Neural cell (in vitro differentiated cells): ENCODE results near the gene LPAR6. TPM values are rescaled to one million over a fixed set of nuclear protein-coding genes. Genes with fewer than 3 reads are reported as not detected.
"Not testable (repeated sequence)": the region's sequence is repeated elsewhere in the genome, so short reads cannot be mapped to it uniquely, and the experiment has no call there.

Experiments used
- H2AFZ ChIP-seq: fragments of 200-600, 300-800 bp; sonication (generic), shearing (Covaris generic); 2 replicates; pipeline ENCODE4 v1.6.0; 2014; ENCODE audit warnings: low read depth, mild to moderate bottlenecking, antibody characterized with exemption, low read length, moderate library complexity
- H3F3A ChIP-seq: fragments of 200-600 bp; shearing (Covaris generic); 2 replicates; pipeline ENCODE4 v1.6.1; 2016; ENCODE audit warnings: mild to moderate bottlenecking, moderate library complexity, mixed read lengths, antibody characterized with exemption, low read length; ENCODE audit not compliant: insufficient read depth, poor library complexity, severe bottlenecking
- H3K27ac ChIP-seq: fragments of 200-600, 300-800 bp; sonication (generic), shearing (Covaris generic); 2 replicates; pipeline ENCODE4 v1.5.1; 2014; ENCODE audit warnings: mild to moderate bottlenecking, low read length, moderate library complexity
- H3K27me3 ChIP-seq: fragments of 300-800, 200-600 bp; sonication (generic), shearing (Covaris generic); 2 replicates; pipeline ENCODE4 v1.6.0; 2014; ENCODE audit warnings: mild to moderate bottlenecking, low read depth, low read length, moderate library complexity; ENCODE audit not compliant: insufficient read depth
- H3K36me3 ChIP-seq: fragments of 300-800, 200-600 bp; sonication (generic), shearing (Covaris generic); 2 replicates; pipeline ENCODE4 v1.5.1; 2014; ENCODE audit warnings: mild to moderate bottlenecking, antibody characterized with exemption, low read length, moderate library complexity; ENCODE audit not compliant: insufficient read depth
- H3K4me2 ChIP-seq: fragments of 300-800, 200-600 bp; sonication (generic), shearing (Covaris generic); 2 replicates; pipeline ENCODE4 v1.6.0; 2014; ENCODE audit warnings: mild to moderate bottlenecking, low read length
- H3K4me3 ChIP-seq: fragments of 300-800, 200-600 bp; sonication (generic), shearing (Covaris generic); 2 replicates; pipeline ENCODE4 v1.5.1; 2014; ENCODE audit warnings: mild to moderate bottlenecking, low read length, moderate library complexity
- H3K79me2 ChIP-seq: fragments of 200-600 bp; shearing (Covaris generic); replicated peaks from 2 replicates; pipeline ENCODE4 v1.6.0; 2014; ENCODE audit warnings: mild to moderate bottlenecking, low read length, moderate library complexity; ENCODE audit not compliant: insufficient read depth
- H3K9ac ChIP-seq: fragments of 300-800, 200-600 bp; sonication (generic), shearing (Covaris generic); 2 replicates; pipeline ENCODE4 v1.6.1; 2016; ENCODE audit warnings: mild to moderate bottlenecking, low read length, mixed read lengths
- H3K9me2 ChIP-seq: fragments of 200-600 bp; shearing (Covaris generic); 2 replicates; pipeline ENCODE4 v1.6.1; 2016; ENCODE audit warnings: mild to moderate bottlenecking, low read length, mixed read lengths; ENCODE audit not compliant: insufficient read depth
- H3K9me3 ChIP-seq: fragments of 200-600, 300-800 bp; sonication (generic), shearing (Covaris generic); 2 replicates; pipeline ENCODE4 v1.6.1; 2016; ENCODE audit warnings: mild to moderate bottlenecking, mixed run types, low read length, moderate library complexity, mixed read lengths
- H4K20me1 ChIP-seq: fragments of 200-600 bp; shearing (Covaris generic); 2 replicates; pipeline ENCODE4 v1.6.1; 2016; ENCODE audit warnings: mild to moderate bottlenecking, mixed run types; ENCODE audit not compliant: insufficient read depth
- EP300 ChIP-seq: fragments of 450-650 bp; conservative IDR thresholded peaks from 2 replicates; pipeline ENCODE4 v1.6.1; 2014; ENCODE audit warnings: antibody characterized with exemption, mild to moderate bottlenecking, moderate library complexity; ENCODE audit not compliant: poor library complexity, severe bottlenecking
- EZH2 ChIP-seq: fragments of 200-600, 300-800 bp; shearing (Covaris generic), sonication (generic); IDR thresholded peaks from 2 replicates; pipeline ENCODE4 v1.6.1; 2014; ENCODE audit warnings: antibody characterized with exemption, low read length, borderline replicate concordance, mild to moderate bottlenecking; ENCODE audit not compliant: insufficient read depth, poor library complexity, severe bottlenecking
- MXI1 ChIP-seq: fragments of 450-650 bp; conservative IDR thresholded peaks from 2 replicates; pipeline ENCODE4 v1.6.1; 2014; ENCODE audit warnings: antibody characterized with exemption, mild to moderate bottlenecking; ENCODE audit not compliant: poor library complexity, severe bottlenecking
- POLR2AphosphoS5 ChIP-seq: IDR thresholded peaks from 2 replicates; pipeline ENCODE4 v1.6.1; 2012
- RAD21 ChIP-seq: fragments of 450-650 bp; conservative IDR thresholded peaks from 2 replicates; pipeline ENCODE4 v1.6.1; 2014; ENCODE audit warnings: antibody characterized with exemption, mild to moderate bottlenecking, moderate library complexity
- SMC3 ChIP-seq: fragments of 450-650 bp; conservative IDR thresholded peaks from 2 replicates; pipeline ENCODE4 v1.6.1; 2014; ENCODE audit warnings: antibody characterized with exemption, mild to moderate bottlenecking, moderate library complexity; ENCODE audit not compliant: poor library complexity
- TAF1 ChIP-seq: IDR thresholded peaks from 2 replicates; pipeline ENCODE4 v1.6.1; 2012; ENCODE audit warnings: low read depth
- polyA plus RNA-seq: library from polyadenylated mRNA; depleted of rRNA; stranded (reverse); fragments of >200 nt; gene quantifications from 2 replicates; pipeline ENCODE4 v1.2.3, GENCODE V29; 2014
- TF ChIP-seq, protein P1 (sequence below): IDR thresholded peaks from 2 replicates; pipeline ENCODE4 v1.6.1; 2012; ENCODE audit warnings: borderline replicate concordance
- TF ChIP-seq, protein P2 (sequence below): fragments of 450-650 bp; IDR thresholded peaks from 2 replicates; pipeline ENCODE4 v1.5.1; 2014; ENCODE audit warnings: antibody characterized with exemption, mild to moderate bottlenecking, moderate library complexity; ENCODE audit not compliant: poor library complexity, severe bottlenecking

The LPAR6 gene
- polyA plus RNA-seq, 1 donor from 2014 or later = not detected

DNA sequence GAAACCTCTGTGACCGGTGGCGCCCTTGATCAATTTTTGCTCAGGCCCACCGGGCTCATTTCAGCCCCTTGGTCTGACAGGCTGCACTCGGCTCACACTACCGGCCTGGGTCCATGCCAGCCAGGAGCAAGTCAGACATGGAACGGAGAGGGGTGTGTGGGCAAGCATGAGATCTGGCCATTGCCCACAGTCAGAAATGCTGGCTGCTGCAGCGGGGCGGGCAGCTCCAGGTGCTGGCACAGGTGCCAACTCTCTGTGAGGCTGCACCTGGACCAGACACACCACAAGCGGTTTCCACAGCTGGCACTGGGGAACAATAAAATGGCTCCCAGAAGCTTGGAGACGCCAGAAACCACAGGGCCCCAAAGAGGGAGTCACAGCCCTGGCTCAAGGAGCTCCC is 43.6 kb upstream of the LPAR6 start:
- Histone ChIP-seq H3K79me2 (no peaks in the 10 kb centered on the region), H3K9ac (no peak overlapping the region), H3K4me3 (no peak overlapping the region), H3K27ac (no peak overlapping the region), H3F3A (no peaks in the 10 kb centered on the region), H3K36me3 (no peaks in the 10 kb centered on the region), H3K27me3 (no peaks in the 10 kb centered on the region), H4K20me1 (no peaks in the 10 kb centered on the region), H2AFZ (no peak overlapping the region), H3K9me2 (no peaks in the 10 kb centered on the region), H3K9me3 (no peaks in the 10 kb centered on the region), H3K4me2 (no peak overlapping the region)
- TF ChIP-seq POLR2AphosphoS5 (no peak), EP300 (no peak), TAF1 (no peak), MXI1 (no peak), EZH2 (no peak), SMC3 (no peak), RAD21 (no peak)
- TF ChIP-seq, protein P1, sequence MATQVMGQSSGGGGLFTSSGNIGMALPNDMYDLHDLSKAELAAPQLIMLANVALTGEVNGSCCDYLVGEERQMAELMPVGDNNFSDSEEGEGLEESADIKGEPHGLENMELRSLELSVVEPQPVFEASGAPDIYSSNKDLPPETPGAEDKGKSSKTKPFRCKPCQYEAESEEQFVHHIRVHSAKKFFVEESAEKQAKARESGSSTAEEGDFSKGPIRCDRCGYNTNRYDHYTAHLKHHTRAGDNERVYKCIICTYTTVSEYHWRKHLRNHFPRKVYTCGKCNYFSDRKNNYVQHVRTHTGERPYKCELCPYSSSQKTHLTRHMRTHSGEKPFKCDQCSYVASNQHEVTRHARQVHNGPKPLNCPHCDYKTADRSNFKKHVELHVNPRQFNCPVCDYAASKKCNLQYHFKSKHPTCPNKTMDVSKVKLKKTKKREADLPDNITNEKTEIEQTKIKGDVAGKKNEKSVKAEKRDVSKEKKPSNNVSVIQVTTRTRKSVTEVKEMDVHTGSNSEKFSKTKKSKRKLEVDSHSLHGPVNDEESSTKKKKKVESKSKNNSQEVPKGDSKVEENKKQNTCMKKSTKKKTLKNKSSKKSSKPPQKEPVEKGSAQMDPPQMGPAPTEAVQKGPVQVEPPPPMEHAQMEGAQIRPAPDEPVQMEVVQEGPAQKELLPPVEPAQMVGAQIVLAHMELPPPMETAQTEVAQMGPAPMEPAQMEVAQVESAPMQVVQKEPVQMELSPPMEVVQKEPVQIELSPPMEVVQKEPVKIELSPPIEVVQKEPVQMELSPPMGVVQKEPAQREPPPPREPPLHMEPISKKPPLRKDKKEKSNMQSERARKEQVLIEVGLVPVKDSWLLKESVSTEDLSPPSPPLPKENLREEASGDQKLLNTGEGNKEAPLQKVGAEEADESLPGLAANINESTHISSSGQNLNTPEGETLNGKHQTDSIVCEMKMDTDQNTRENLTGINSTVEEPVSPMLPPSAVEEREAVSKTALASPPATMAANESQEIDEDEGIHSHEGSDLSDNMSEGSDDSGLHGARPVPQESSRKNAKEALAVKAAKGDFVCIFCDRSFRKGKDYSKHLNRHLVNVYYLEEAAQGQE = no peak
- TF ChIP-seq, protein P2, sequence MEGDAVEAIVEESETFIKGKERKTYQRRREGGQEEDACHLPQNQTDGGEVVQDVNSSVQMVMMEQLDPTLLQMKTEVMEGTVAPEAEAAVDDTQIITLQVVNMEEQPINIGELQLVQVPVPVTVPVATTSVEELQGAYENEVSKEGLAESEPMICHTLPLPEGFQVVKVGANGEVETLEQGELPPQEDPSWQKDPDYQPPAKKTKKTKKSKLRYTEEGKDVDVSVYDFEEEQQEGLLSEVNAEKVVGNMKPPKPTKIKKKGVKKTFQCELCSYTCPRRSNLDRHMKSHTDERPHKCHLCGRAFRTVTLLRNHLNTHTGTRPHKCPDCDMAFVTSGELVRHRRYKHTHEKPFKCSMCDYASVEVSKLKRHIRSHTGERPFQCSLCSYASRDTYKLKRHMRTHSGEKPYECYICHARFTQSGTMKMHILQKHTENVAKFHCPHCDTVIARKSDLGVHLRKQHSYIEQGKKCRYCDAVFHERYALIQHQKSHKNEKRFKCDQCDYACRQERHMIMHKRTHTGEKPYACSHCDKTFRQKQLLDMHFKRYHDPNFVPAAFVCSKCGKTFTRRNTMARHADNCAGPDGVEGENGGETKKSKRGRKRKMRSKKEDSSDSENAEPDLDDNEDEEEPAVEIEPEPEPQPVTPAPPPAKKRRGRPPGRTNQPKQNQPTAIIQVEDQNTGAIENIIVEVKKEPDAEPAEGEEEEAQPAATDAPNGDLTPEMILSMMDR = no peak

DNA sequence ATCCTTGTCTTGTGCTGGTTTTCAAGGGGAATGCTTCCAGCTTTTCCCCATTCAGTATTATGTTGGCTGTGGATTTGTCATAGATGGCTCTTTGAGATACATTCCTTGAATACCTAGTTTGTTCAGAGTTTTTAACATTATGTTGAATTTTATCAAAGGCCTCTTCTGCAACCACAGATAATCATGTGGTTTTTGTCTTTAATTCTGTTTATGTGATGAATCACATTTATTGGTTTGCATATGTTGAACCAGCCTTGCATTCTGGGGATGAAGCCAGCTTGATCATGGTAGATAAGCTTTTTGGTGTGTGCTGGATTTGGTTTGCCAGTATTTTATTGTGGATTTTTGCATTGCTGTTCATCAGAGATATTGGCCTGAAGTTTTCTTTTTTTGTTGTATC is 38.3 kb upstream of the LPAR6 start:
- not testable (repeated sequence) for H2AFZ ChIP-seq, H3K27me3 ChIP-seq, H3K27ac ChIP-seq, H3K36me3 ChIP-seq, H3K9me2 ChIP-seq, H4K20me1 ChIP-seq, H3K9ac ChIP-seq, H3K79me2 ChIP-seq, H3K4me2 ChIP-seq, H3K9me3 ChIP-seq, H3K4me3 ChIP-seq, H3F3A ChIP-seq

- no peaks in the 10 kb centered on the region for H4K20me1 ChIP-seq
- H3F3A ChIP-seq = no peaks in the 10 kb centered on the region
- H3K27me3 ChIP-seq = no peaks in the 10 kb centered on the region
- no peaks in the 10 kb centered on the region for H3K9me3 ChIP-seq
- no peak overlapping the region for H3K4me2 ChIP-seq
- H3K4me3 ChIP-seq = no peak overlapping the region
- H3K79me2 ChIP-seq = no peaks in the 10 kb centered on the region
- no peaks in the 10 kb centered on the region for H3K36me3 ChIP-seq
- TF ChIP-seq, protein P1 = no peak
- TF ChIP-seq, protein P2 = no peak
- TF ChIP-seq POLR2AphosphoS5 (no peak), MXI1 (no peak), RAD21 (no peak), EP300 (no peak), TAF1 (no peak), EZH2 (no peak), SMC3 (no peak)
- H3K27ac ChIP-seq = no peak overlapping the region
- no peak overlapping the region for H2AFZ ChIP-seq
- no peaks in the 10 kb centered on the region for H3K9me2 ChIP-seq
- no peak overlapping the region for H3K9ac ChIP-seq
These were observed 36.7 kb upstream of the LPAR6 start for GRCh38 chr13:48449656-48450055.
